Epithelial cell of prostate (primary cell): Measurements from ENCODE around the gene UTP11.

ENCODE experiments used
- DNase-seq: peaks from one replicate; pipeline ENCODE4 v3.0.0-alpha.2; 2011; ENCODE audit warnings: low read depth, low spot score
- H3K27ac ChIP-seq: fragments of 450-650 bp; 2 replicates; pipeline ENCODE4 v1.5.1; 2017; ENCODE audit warnings: mild to moderate bottlenecking

Gene UTP11

GRCh38 chr1:38063616-38064015, 51.1 kb downstream of the UTP11 start:
- DNase-seq: no peak
- no peak overlapping the region for H3K27ac ChIP-seq

DNA sequence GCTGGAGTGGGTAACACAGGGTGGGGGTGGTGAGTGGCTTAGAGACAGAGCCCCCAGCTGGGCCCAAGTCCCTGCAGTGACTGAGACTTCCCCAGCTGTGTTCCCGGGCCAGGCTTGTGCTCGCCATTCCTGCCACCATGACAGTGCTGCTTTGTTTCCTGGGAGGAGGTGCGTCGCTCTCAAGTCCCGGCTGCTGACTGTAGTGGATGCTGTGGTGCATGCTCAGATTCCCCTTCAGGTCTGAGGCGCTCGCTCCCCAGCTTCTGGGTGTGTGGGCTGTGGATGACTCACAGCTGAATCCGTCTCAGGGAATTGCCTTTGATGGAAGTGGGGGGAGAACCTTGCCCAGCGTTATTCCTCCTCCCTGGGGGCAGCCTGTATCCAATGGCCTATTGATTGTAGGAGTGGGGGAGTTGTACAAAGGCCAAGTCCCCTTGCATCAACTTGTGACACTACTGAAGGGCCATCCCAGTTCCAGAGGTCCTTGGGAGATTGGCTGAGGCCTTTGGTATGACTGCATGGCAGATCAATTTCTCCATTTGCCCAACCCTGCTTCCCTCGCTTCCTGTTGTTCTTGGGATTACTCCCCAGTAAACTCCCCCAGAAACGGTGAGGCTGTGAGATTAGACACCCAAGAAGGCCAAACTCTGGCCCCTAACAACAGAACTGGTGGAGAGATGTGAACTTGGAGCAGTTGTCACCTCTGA, 51.8 kb downstream of the UTP11 start:
- H3K27ac ChIP-seq: no peak overlapping the region
- DNase-seq: no peak

- no peak overlapping the region for H3K27ac ChIP-seq
- no peak for DNase-seq
Observed at GRCh38 chr1:38068220-38068979, 55.9 kb downstream of the UTP11 start.

DNA sequence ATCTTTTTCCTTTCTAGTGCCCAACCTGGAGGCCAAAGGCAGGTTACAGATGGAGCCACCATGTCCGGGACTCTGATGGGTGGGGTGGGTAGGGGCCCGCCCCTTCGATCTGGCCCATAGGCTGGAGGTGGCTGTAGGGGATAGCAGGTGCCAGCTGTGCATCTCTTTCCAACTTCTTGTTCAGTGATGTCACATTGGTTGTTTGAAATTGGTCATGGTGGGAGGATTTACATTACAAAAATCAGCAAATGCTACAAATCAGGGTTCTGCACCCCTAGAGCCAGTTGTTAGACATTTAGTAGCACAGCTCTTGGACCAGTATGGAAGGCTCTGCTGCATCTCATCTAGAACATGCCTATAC, 56.4 kb downstream of the UTP11 start:
- DNase-seq: no peak
- no peak overlapping the region for H3K27ac ChIP-seq

GRCh38 chr1:38071312-38072256, 59.0 kb downstream of the UTP11 start:
- H3K27ac ChIP-seq: no peak overlapping the region
- DNase-seq: no peak

- DNase-seq: no peak
- H3K27ac ChIP-seq: no peak overlapping the region
Observed at GRCh38 chr1:38072858-38073257, 60.3 kb downstream of the UTP11 start.

- no peak for DNase-seq
- H3K27ac ChIP-seq: no peak overlapping the region
Observed at GRCh38 chr1:38073534-38074301, 61.2 kb downstream of the UTP11 start.

GRCh38 chr1:38074302-38074677, 61.8 kb downstream of the UTP11 start:
- DNase-seq: no peak
- no peak overlapping the region for H3K27ac ChIP-seq
